ENCODE measurements around the gene FNDC3B.

Gene FNDC3B

DNA sequence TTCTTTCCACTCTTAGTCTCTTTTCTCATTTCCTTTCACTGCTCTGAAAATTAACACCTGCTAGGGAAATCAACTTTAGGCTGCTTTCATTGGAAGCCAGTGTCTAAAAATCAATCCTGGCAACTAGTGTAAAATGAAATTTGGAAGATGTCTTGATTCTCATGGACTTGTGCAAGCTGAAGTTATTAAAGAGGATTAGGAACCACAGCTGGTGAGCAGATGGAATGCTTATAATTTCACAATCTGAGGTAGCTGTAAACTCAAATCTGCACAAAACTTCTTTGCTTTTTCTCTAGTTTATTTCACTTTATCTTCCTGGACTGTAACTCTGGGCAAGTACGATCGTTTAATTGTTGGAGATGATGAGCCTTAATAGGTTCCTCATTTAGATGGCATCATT is 233.3 kb downstream of the FNDC3B start:
- DNase-seq: no peak

DNA sequence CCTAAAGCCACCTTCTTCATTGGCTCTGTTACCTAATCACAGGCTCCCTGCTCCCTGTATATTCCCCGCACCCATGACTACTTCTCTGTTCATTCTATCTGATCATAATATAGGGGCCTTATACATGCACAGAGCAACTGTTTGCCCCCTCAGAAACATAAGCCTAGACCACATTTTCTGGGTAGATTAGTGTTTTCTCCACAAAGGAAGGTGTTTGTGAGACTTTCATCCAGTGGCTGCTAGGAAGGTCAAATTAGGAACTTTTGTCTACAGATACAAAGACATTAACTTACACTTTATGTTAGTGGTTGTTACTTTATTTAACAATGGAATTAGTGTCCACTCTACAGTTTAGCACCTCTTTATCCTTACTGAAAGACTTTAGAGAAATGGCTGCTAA is 234.0 kb downstream of the FNDC3B start:
- DNase-seq: no peak

DNA sequence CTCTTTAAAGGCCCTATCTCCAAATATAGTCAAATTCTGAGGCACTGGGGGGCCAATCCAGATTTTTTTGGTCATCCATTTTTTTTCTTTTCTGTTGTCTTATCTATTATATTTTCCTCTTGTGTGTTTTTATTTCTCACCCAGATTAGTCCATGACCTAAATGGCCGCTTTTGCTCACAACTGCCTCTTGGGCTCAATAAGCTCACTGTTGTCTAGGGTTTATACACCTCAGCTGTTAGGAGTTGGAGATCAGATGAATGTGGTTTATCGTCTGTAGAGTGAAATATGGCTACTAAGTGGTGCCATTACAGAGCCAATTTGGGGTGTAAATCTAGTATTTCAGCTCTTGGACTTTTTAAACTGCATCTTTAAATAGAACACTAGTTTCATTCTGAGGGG is 235.5 kb downstream of the FNDC3B start:
- no peak for DNase-seq

DNA sequence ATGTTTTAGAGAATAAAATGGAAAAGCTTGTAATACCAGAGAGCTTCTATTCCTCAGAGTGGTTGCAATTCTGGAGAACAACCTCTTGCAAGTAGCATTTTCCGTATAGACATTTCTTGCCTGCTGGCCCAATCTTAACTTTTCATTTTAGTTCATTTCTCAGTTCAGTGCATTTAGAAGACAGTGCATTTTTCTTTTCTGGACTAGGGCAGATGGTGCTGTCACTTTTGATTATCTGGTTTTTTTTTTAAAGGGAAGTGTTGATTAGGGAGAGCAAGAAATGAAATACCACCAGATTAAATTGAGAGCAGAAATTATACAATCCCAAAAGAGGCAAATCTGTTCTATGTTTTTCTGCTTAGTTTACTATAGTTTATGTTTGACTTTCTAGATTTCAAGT is 236.2 kb downstream of the FNDC3B start:
- no peak for DNase-seq

DNA sequence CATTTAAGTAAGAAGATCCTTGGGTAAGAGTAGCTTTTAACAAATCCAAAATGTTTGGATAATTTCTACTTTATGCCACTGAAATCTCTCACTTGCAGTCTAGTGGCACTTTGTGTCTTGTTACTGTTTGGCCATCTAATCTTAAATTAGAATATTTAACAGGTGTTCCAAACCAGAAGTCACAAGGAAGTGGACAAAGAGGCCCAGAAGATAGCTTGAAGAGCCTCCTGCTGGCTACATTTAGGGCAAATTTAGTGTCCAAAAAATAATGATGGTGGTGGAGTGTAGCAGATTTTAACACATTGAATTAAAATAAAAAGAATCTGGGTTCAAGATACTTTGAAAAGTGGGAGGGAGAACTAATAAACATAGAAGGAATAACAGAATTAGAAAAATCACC is 236.7 kb downstream of the FNDC3B start:
- peak; percentile 12 for DNase-seq

DNA sequence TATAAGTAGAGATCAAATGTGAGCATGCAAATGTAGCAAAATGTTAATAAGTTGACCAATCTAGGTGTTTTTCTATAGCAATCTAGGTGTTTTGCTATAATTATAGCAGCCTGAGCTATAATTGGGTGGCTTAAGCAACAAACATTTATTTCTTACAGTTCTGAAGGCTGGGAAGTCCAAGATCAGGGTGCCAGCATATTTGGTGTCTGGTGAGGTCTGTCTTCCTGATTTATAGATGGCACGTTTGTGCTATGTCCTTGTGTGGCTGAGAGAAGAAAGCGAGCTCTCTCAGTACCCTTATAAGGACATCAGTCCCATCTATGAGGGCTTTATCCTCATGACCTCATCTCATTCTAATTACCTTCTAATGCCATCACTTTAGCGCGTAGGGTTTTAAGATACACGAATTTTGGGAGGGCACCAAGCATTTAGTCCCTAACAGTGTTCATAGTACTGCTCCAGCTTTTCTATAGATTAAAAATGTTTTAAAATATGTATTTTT is 237.8 kb downstream of the FNDC3B start:
- DNase-seq: no peak

DNA sequence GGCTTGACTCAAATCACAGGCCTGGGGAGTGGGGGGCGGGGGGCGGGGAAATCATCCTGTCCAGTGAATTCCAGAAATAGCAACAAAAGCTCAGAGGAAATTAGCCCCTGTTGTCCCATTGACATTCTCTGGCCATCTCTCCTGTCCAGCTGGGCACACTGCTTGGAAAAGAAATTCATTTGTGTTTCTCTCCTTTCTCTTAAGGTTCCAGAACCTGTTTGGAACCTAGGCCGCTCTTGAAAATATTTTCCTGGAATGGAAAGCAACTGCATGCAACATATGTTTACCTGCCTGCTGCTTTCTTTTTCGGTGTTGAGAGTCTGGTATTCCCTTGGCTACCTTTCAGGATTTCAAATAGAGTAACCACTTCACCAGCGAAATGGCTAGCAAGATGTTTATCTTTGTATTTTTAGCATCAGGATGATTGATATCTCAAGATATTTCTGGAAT is 239.8 kb downstream of the FNDC3B start:
- DNase-seq: no peak

DNA sequence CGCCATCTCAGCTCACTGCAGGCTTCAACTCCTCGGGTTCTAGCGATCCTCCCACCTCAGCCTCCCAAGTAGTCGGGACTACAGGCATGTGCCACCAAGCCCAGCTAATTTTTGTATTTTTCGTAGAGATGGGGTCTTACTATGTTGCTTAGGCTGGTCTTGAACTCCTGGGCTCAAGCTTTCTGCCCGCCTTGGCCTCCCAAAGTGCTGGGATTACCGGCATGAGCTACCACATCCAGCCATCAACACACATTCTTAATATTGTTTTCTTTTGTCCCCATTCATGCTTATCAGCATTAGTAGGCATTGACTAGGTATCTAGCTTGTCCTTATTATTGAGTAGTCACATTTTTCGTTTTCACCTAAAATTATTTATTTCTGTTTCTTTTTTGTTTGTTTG is 240.6 kb downstream of the FNDC3B start:
- no peak for DNase-seq

DNA sequence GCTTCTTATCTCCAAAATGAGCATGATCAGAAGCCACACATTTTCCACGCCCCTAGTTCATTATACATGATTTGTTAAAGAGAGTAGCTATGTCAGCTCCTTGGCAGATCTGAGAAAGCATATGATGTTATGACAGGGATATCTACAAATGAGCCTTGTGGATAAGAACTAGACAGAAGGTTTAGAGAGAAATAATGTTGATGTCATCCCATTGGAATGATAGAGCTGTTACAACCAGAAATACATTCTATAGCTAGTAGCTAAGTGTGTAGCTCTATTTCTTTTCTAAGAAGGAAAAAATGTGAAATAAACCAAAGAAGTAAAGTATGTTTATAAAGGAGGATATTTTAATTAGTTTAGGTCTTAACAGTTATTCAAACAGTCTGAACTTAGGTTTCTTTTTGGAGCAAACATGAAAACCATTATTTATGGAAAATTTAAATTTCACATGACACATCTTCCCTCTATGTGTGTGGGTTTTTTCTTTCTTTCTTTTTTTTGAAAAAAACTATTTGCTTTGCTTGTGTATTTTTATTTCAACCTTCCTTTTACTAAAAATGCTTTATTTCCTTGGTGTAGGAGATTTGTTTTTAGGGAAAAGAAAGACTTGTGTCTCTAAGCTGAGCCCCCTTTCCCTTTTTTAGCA is 241.2 kb downstream of the FNDC3B start:
- DNase-seq: no peak

DNA sequence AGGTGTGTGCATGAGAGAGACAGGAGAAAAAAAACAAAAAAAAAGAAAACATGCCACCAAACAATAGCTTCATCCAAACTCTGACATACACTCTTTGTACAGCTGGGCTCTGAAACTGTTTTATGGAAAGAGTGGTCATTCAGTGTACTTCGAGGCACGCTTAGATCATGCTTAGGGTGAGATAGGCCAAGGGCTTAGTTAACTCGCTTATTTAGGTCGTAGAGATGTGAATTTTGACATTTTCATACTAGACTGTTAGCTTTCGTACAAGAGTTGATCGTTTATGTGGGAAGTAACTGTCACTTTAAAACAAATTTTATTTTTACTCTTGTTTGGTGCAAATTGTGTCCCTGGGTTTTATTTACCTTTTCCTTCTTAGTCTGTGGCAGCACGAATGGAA is 242.5 kb downstream of the FNDC3B start:
- DNase-seq: no peak

DNA sequence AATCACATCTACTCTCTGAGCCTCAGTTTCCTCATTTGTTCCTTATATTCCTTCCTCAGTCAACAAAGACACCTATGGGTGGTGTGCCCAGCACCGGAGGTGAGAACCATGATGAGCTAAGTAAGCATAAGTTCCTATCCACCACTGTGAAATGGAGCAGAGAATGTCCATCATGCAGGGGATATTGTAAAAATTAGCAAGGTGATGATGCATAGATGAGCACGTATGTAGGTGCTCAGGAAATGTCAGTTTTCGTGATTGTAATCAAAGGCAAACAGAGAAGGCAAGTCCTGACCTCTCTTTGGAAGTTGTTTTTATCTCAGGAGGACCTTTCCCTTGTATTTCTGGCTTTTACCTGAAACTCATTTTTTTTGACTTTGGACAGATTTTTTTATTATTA is 243.5 kb downstream of the FNDC3B start:
- DNase-seq: no peak

DNA sequence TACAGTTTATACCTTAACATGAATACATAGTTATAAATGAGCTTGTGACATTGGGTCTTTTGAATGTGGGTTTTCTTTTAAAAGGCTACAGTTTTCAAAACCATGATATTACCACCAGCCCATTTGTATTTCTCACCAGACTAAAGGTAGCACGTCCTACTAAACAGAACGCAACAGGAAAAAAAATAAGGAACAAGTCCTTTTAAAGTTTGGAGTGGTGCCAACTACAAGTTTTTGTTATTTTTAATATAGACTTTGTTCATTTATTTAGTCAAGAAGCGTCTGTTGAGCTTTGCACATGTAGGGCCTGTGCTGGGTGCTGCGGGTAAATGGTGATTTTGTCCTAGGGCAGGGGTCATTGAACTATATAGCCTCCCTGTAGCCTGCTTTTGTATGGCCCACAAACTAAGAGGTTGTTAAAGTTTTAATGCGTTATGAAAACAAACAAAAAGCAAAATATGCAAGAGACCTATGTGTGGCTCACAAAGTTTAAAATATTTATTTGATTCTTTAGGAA is 244.5 kb downstream of the FNDC3B start:
- peak; percentile 15 for DNase-seq

DNA sequence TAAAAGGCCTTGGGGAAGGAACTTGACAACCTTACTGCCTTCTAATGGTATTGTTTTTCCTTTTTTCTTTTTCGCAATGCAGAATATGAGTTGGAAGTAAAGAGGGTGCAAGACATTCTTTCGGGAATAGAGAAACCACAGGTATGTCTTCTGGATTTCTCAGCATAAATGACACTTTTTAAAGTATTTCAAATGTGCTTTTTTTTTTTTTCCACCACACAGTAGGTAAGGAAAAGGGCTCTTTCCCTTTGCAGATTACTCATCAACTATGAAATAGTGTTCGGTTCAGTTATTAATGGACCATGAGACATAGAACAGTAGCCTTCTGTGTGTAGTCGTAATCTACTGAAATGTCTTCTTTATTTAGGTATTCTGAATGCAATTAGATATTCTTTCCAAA is 246.5 kb downstream of the FNDC3B start:
- DNase-seq: no peak

DNA sequence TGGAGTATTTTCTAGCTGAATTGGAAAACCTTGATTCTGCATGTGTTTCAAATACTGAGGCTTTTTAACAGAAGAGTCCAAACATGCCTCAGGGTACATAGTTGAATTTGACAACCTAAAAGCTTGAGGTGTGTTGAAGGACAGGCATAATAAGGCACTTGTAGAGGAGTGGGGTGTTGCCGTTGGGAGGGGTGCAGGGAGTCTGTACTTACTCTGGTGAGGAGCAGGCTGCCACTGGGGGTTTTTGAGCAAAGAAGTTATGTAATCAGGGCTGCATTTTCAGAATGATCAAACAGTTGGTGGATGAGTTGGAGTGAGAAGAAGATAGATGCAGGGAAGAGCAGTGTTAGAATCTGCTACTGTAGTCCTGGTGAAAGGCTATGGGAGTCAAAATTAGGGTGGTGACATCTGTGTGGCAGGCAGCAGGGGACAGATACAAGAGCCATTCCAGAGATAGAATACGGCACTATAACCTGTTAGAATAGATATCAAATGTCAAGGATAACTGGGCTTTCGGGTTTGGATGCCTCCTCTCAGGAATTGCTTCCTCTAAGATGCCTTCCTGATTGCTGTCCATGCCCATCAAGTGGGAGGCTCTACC is 247.3 kb downstream of the FNDC3B start:
- DNase-seq: no peak

DNA sequence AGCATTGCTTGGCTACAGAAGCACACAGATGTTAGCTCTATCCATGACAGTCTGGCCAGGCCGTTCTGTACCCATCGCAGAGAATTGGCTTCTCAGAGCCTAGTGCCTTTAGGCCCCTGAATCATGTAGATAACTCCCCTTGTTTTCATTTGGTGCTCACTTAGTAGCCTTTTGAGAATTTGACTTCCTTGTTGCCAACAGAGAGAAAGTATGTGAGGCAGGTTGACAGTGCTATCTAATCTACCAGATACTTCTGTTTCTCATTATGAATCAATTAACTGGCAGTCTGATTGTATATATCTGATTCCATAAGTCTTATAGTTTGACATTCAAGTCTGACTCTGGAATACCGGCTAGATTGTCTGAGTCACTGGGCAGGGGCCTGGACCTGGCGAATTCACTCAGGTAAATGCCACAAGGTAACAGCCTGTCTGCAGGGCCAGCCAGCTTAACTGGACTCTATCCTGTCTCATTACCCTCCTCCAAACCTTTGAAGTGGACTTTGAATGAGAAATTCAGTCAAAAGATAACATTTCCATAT is 248.6 kb downstream of the FNDC3B start:
- peak; percentile 71 for DNase-seq

DNA sequence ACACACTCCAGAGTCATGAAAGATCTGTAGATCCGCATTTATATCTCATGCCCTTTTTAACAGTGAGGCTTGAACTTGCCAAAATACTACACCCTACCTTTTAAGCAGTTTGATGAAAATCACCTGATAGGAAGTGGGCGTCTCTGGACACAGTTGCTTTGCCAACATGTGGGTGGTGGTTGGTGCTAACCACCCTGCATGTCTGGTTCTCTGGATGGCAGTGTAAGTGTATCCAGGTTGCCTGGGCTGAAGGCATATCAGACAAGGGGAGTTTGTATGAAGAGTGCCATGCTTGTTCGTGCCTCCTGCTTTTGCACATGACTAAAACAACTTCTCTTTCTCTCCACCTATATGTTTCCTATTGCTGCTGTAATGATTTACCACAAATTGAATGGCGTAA is 249.3 kb downstream of the FNDC3B start:
- DNase-seq: peak; percentile 56

DNA sequence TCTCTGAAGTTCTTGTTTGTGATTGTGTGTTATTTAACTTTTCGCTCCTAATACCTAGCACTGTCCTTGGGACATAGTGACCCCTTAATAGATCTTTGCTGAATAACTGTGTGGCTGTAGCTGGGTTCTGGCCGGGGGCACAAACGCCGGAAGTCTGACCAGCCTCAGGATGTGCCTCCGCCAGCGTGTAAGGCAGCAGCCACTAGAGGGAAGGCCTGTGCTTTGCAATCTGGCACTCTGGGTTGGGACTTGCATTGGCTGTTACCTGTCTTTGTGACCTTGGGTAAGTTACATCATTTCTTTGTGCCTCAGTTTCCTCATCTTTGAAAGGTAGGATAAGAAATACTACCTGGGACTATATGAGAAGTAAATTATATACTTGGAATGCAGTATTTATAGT is 250.2 kb downstream of the FNDC3B start:
- DNase-seq: peak; percentile 40

DNA sequence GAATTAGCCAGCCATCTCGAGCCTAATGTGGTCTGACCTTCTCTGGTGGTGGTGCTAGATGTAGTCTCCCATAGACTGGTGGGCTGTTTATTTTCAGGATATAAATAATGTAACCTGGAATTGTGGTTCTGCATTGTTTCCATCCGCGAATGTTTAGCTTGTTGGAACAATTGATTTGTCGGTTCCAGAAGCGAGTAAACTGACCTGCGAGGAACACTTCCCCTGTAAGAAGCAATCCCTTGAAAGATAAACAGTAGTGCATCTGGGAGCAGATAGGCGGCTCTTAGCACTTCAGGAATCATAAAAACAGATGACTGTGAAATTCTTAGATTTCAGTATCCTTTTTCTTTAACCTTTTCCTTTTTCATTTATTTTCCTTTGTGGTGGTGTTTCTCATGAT is 251.1 kb downstream of the FNDC3B start:
- DNase-seq: no peak

DNA sequence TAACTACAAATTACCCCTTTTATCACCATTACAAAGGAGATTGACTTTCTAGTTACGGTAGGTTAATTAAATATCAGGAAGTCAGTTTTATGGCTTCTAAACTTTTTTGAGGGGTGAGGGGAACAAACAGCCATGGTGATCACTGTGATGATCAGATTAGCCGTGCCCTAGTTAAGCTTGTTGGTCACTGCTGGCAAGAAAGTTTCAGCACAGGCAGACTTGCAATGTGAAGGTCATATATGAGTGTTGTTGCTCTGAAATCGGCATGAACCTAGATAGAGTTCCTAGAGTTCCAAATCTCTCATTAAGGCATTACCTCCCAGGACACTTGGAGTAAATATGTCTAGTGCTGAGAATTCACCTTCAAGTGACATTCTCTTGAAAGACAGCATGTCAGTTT is 252.3 kb downstream of the FNDC3B start:
- DNase-seq: peak; percentile 21

DNA sequence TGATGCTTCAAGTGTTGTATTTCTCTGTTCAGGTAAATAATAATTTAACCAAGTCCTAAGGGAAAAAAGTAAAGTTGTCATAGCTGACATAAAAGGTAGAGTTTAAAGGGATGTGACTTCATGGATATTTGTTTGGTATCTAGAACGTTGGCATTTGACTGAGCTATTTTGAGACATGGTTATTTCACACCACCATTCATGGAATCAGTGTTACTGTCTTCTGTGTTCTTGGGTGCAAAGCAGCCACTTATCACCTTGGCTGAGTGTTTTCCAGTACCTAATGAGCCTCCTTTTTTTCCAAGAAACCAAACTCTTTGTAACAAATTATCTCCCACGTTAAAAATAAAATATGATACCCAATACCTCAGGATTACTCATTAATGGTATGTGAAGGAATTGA is 253.0 kb downstream of the FNDC3B start:
- DNase-seq: no peak

DNA sequence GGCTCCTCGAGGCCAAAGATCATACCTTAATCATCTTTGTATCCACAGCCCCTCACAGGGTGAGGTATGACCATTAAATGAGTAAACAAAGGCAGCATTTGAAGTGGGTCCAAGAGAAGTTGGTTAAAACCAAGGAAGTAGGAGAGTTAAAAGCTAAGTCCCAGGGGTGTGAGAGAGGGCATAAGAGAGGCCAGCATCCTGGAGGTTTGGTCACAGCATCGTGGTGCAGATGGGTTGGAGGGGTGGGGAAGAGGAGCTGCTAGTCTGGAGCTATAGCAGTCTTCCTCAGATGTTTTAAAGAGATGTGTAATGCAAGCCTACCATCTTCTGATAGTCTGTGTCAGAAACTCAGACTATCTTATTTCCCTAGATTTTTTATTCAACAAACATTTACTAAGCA is 253.7 kb downstream of the FNDC3B start:
- DNase-seq: no peak

DNA sequence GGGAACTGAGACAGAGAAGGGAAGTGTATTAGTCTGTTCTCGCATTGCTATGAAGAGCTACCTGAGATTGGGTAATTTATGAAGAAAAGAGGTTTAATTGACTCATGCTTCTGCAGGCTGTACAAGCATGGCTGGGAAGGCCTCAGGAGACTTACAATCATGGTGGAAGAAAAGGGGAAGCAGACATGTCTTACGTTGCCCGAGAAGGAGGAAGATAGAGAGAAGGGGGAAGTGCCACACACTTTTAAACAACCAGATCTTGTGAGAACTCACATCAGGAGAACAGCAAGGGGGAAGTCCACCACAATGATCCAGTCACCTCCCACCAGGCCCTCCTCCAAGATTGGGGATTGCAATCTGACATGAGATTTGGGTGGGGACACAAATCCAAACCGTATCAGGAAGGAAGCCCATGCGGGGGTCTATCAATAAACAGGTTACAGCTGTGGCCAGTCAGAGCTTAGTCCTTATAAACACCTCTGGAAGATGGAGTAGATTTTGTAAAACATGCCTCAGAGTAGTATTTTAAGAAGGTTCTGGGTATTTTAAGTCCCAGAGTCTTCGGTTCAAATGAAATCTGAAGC is 254.9 kb downstream of the FNDC3B start:
- DNase-seq: peak; percentile 42

DNA sequence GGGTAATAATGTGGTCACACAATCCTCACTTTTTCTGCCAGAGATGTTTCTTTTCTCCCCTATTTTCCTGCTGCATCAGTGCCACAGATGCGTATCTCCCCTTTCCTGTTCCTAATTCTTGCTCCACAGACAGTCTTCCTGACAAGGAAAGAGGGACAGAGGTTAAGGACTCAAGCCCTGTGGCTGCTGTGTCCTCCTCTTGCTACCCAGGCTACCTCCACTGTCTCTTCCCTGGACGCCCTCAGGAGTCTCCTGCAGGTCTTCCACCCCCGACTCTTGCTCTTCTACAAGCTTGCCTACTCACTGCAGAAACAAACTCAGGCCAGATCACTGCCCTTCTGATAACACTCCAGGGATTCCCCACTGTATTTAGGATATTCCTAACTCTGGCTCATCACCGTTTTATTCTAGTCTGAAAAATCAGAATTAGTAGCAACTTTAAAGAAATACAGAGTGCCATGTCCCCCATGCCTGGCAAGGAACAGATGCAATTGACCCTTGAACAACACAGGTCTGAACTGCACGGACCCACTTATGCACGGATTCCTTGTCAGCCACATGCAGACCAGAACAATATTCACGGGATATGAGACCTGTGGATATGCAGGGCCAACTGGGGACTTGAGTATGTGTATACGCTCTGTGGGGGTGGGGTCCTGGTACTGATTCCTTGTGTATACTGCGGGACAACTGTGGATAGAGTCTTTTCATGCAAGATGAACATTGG is 257.0 kb downstream of the FNDC3B start:
- DNase-seq: no peak

All from hematopoietic multipotent progenitor cell treated with erythropoietin and hydrocortisone succinate and interleukin-3 and kit ligand, for 6 days (in vitro differentiated cells).